ENCODE measurements around the gene PAX8.

GRCh38 chr2:113253453-113253852 lies 25.3 kb downstream of the PAX8 start:
- TF ChIP-seq ZNF629 (tag by site-specific recombination; IDR thresholded peaks at IDR 0.05) (no peak), ZNF561 (tag by site-specific recombination; IDR thresholded peaks at IDR 0.05; ENCODE audit: borderline replicate concordance) (no peak), ZNF266 (tag by site-specific recombination; IDR thresholded peaks at IDR 0.05; ENCODE audit: low read depth) (no peak), CTCF (tag by site-specific recombination; IDR thresholded peaks at IDR 0.05) (no peak), ATF2 (tag by site-specific recombination; IDR thresholded peaks at IDR 0.05; ENCODE audit: low read depth) (no peak), ZNF133 (tag by site-specific recombination; IDR thresholded peaks at IDR 0.05) (no peak)
